Astrocyte (in vitro differentiated cells and primary cell): ENCODE data around the gene ERN1.

ENCODE experiments used
- CTCF ChIP-seq: IDR thresholded peaks from 2 replicates; pipeline ENCODE4 v1.5.1; 2011; ENCODE audit warnings: low read depth, mild to moderate bottlenecking, inconsistent platforms, low read length, moderate library complexity; ENCODE audit not compliant: insufficient read depth
- EZH2 ChIP-seq: IDR thresholded peaks from 2 replicates; pipeline ENCODE4 v1.6.1; 2012; ENCODE audit warnings: mild to moderate bottlenecking, low read length, inconsistent platforms; ENCODE audit not compliant: insufficient read depth

DNA sequence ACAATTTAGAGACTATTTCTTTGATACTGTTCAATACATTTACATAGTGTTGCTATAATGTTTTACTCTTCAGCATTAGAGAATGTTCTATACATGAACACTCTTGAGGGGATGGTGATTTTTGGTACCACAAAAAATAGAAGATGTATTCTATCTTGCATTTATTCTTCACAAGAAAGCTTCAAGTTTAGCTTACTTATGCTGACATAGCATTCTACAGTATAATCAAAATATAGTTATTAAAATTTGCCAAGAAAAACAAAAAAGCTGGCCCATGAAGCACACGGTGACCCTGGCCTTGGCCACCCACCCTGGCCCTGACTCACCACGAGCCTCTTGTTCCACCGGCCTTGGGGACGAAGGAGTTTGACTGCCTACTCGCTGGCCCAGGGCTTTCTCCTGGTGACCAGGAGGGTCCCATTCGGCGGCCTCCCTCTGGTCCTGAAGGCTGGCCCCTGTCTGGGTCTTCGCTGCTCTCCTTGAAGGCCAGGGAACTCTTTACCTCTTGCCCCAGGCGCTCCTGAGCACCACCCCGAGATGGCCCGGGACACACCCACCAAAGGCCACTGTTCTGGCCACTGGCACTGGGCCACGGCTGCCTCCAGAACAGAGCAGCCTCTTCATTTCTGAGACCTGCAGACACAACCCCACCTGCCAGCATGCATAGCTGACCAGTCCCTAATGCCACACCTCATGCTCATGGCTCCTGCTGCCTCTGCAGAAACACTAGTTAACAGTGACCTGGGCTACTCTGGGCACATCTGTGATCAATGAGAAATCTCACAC, 87.1 kb downstream of the ERN1 start:
- TF ChIP-seq EZH2 (no peak), CTCF (no peak)
